Measurements from ENCODE around the gene KLHL18.
"Not testable (repeated sequence)": the region's sequence is repeated elsewhere in the genome, so short reads cannot be mapped to it uniquely, and the experiment has no call there.

KLHL18 gene

GRCh38 chr3:47366833-47367232 lies 84.1 kb downstream of the KLHL18 start:
- DNase-seq = no peak

GRCh38 chr3:47367631-47368030 lies 84.9 kb downstream of the KLHL18 start:
- no peak for DNase-seq

DNA sequence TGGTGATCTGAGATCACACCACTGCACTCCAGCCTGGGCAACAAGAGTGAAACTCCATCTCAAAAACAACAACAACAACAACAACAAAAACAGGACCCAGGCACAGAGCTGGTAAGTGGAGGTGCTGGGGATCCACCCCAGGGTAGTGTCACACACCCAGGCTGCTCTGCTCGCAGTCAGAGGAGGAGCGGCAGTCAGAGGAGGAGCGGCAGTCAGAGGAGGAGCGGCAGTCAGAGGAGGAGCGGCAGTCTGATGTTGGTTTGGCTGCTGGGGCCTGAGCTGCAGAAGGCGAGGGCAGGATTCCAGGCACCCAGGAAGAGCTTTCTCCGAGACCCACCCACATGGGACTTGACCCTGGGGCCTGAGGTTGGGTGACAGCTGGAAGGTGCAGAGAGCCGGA lies 87.3 kb downstream of the KLHL18 start:
- DNase-seq = not testable (repeated sequence)

- DNase-seq = no peak
Measured at GRCh38 chr3:47370887-47371697, 88.3 kb downstream of the KLHL18 start.

DNA sequence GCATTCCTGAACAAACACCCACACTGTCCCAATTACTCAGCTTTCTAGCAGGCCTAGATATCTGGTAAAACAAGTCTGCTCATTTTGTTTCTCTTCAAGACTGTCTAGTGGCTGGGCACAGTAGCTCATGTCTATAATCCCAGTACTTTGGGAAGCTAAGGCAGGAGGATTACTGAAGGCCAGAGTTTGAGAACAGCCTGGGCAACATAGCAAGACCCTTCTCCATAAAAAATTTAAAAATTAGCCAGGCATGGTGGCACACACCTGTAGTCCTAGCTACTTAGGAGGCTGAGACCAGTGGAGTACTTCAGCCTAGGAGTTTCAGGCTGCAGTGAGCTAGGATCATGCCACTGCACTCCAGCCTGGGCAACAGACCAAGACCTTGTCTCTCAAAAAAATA lies 91.8 kb downstream of the KLHL18 start:
- no peak for DNase-seq

- DNase-seq = no peak
Measured at GRCh38 chr3:47376393-47376792, 93.6 kb downstream of the KLHL18 start.

GRCh38 chr3:47377186-47377585 lies 94.4 kb downstream of the KLHL18 start:
- no peak for DNase-seq

DNA sequence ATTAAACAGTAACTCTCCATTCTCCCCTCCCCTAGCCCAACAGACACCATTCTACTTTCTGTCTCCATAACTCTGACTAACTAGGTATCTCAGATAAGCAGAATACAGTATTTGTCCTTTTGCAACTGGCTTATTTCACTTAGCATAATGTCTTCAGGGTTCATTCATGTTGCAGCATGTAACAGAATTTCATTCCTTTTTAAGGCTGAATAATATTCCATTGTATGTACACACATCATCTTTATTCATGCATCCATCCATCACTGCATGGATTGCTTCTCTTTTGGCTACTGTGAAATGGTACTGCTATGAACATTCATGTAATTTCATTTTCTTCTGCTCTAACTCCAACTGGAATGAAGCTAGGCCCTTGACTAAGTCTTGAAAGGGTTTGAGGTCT lies 96.1 kb downstream of the KLHL18 start:
- no peak for DNase-seq

DNA sequence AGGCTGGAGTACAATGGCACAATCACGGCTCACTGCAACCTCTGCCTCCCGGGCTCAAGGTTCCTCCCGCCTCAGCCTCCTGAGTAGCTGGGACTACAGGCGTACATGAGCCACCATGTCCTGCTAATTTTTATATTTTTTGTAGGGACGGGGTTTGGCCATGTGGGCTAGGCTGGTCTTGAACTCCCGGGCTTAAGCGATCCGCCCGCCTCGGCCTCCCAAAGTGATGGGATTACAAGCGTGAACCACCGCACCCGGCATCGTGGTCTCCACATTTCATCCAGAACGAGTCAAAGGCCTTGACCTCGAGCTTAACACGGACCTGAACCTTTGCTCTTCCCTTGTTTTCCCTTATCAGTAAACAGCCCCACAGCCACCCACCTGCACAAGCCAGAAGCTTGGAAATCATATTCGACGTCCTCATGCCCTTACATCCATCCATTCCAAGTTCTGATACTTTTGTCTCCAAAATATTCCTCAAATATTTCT lies 96.7 kb downstream of the KLHL18 start:
- no peak for DNase-seq

GRCh38 chr3:47380026-47380600 lies 97.4 kb downstream of the KLHL18 start:
- DNase-seq = no peak

- peak; percentile 89 for DNase-seq
Measured at GRCh38 chr3:47380601-47381316, 98.0 kb downstream of the KLHL18 start, which contains the start of gene PTPN23. Gene PTPN23, plus strand, starts transcription at chr3:47381021. Its CDS starts 76 bp downstream, at chr3:47381097.

DNA sequence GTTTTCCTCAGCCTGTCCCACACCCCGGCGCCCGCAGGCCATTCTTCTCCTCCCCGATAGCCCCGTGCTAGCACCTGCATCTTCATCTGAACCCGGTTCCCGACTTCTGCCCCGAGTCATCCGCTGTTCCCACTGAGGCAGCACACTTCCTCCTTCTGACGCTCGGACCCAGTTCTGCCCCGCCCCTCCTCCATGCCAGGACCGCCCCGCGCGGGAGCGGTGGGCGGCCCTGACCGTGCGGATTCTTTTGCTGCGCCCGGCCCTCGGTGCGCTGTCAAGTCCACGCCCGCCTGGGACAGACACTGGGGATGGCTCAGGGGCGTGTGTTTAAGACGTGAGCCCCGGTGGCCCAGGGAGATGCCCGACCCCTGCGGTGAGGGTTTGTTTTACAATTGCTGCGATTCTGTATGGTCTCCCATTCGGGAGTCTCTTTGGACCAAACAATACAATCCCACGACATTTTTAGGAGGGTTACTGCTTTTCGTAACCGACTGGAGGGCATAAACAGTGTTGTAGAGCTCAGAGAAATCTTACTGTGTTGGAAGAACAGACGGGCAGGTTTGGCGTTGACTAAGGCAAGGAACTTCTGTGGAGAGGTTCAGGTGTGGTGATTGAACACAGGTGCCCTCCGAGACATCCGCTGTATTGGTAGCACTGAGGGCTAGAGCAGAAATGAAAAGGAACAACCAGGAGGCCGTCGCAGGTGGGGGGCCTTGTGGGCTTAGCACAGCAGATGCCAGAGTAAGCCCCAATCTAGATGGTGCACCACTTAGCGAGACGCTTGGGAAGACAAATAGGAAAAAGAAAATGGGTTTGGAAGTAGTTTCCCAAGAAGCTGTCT lies 98.8 kb downstream of the KLHL18 start:
- DNase-seq = peak; percentile 27

DNA sequence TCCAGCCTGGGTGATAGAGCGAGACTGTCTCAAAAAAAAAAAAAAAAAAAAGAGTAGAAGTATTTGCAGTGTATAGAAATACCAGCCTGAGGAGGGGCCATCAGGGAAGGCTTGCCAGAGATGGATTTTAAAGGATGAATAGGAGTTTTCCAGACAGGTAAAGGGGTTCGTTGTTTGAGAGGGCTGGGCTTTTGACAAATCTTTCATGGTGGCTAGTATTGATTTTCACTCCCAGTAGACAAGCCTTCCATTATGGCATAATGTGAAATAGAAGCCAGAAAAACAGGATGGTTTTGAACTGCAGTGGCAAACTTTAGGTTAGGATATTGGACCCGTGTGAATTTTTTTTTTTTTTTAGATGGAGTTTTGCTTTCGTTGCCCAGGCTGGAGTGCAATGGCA lies 101.7 kb downstream of the KLHL18 start:
- no peak for DNase-seq

DNA sequence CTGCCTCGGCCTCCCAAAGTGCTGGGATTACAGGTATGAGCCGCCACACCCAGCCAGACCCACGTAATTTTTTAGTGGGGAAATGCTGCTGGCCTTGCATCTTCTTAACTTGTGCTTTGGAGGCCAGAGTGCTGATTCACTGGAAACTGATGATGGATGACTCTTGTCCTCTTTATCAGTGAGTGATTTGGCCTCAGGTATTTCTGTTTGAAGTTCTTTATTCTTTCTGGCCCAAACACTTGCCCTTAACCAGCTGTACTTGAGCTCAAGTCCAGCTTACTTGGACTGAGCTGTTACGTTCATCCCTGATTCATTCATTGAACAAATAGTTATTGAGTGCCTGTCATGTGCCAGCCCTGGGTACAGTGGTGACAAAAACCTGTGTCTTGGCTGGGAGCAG lies 102.3 kb downstream of the KLHL18 start:
- DNase-seq = no peak

DNA sequence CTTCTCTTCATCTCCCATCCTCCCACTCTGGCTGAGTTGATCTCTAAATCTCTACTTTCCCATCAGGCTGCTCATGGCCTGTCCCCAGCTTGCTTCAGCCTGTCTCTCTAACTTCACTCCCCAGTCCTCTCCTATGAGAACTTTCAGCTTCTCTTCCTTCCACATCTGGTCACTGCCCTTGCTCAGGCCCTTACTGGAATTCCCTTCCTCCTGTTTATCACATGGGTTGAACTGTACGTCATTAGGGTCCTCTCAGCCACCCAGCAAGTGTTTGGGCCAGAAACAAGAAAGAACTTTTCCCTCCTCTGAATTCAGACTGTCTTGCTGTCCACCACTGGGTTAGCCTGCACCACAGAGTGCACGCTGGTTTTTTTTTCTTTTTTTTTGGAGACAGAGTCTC lies 103.1 kb downstream of the KLHL18 start:
- no peak for DNase-seq

DNA sequence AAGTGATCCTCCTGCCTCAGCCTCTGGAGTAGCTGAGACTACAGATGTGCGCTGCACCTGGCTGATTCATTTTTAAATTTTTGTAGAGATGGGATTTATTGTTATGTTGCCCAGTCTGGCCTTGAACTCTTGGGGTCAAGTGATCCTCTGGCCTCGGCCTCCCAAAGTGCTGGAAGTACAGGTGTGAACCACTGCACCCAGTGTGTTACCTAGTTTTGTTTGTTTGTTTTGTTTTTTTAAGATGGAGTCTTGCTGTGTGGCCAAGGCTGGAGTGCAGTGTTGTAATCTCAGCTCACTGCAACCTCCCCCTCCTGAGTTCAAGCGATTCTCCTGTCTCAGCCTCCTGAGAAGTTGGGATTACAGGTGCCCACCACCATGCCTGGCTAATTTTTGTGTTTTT lies 110.2 kb downstream of the KLHL18 start:
- DNase-seq = no peak

- no peak for DNase-seq
Measured at GRCh38 chr3:47394140-47394870, 111.6 kb downstream of the KLHL18 start.

- no peak for DNase-seq
Measured at GRCh38 chr3:47394881-47395280, 112.1 kb downstream of the KLHL18 start.

Data from NCI-H1436 (cell line).